HepG2 (cell line): ENCODE results near the gene FRK.

Experiments
- ATF1 ChIP-seq: IDR thresholded peaks from 2 replicates; pipeline ENCODE4 v1.6.1; 2016; ENCODE audit warnings: mild to moderate bottlenecking, control low read depth
- BORCS8-MEF2B ChIP-seq: sonication (generic); formaldehyde crosslinking; IDR thresholded peaks from 2 replicates; pipeline ENCODE4 v1.8.0; 2022; ENCODE audit warnings: mild to moderate bottlenecking, missing genetic modification reagents
- DDIT3 ChIP-seq: sonication (generic); formaldehyde crosslinking; IDR thresholded peaks from 2 replicates; pipeline ENCODE4 v1.4.0; 2020; ENCODE audit warnings: mild to moderate bottlenecking, missing genetic modification reagents
- GABPA ChIP-seq, 2 experiments: IDR thresholded peaks; 2 replicates each; pipeline ENCODE4 v1.6.1; 2011 to 2016; ENCODE audit warnings: low read depth in 2 of 2, low read length in 1 of 2, missing biosample characterization in 1 of 2, missing genetic modification characterization in 1 of 2
- HINFP ChIP-seq: sonication (generic); formaldehyde crosslinking; IDR thresholded peaks from 2 replicates; pipeline ENCODE4 v1.4.0; 2020; ENCODE audit warnings: low read depth, mild to moderate bottlenecking, missing genetic modification reagents
- PRMT3 ChIP-seq: sonication (generic); formaldehyde crosslinking; IDR thresholded peaks from 2 replicates; pipeline ENCODE4 v1.8.1; 2022; ENCODE audit warnings: low read depth, mild to moderate bottlenecking, moderate library complexity, missing genetic modification reagents, borderline replicate concordance
- TAF1 ChIP-seq: sonication (generic); formaldehyde crosslinking; IDR thresholded peaks from 2 replicates; pipeline ENCODE4 v1.4.0; 2020; ENCODE audit warnings: missing genetic modification reagents
- YY1 ChIP-seq: IDR thresholded peaks from 2 replicates; pipeline ENCODE4 v1.6.1; 2011; ENCODE audit warnings: low read length, low read depth, moderate library complexity, mild to moderate bottlenecking; ENCODE audit not compliant: insufficient read depth, insufficient replicate concordance
- ZNF30 ChIP-seq: sonication (generic); formaldehyde crosslinking; IDR thresholded peaks from 2 replicates; pipeline ENCODE4 v1.5.0; 2020; ENCODE audit warnings: mild to moderate bottlenecking, missing genetic modification reagents
- TF ChIP-seq, protein P1 (sequence below): sonication (generic); formaldehyde crosslinking; IDR thresholded peaks from 2 replicates; pipeline ENCODE4 v1.8.1; 2023; ENCODE audit warnings: mild to moderate bottlenecking, inconsistent platforms, moderate library complexity, missing genetic modification reagents, borderline replicate concordance
- TF ChIP-seq, protein P2 (sequence below): sonication (generic); formaldehyde crosslinking; IDR thresholded peaks from 2 replicates; pipeline ENCODE4 v1.5.0; 2020; ENCODE audit warnings: mild to moderate bottlenecking, missing genetic modification reagents, moderate library complexity
- TF ChIP-seq, protein P3 (sequence below): sonication (generic); formaldehyde crosslinking; IDR thresholded peaks from 2 replicates; pipeline ENCODE4 v1.4.0; 2020; ENCODE audit warnings: missing genetic modification reagents

- TF ChIP-seq BORCS8-MEF2B (no peak), DDIT3 (no peak), ATF1 (CRISPR knock-in tag) (no peak), ZNF30 (no peak), PRMT3 (CRISPR knock-in tag) (no peak), HINFP (CRISPR knock-in tag) (no peak), GABPA (IDR thresholded peaks at IDR 0.05; ENCODE audit: low read depth, low read length) (no peak), GABPA (CRISPR knock-in tag; IDR thresholded peaks at IDR 0.05; ENCODE audit: low read depth) (no peak), YY1 (no peak), TAF1 (CRISPR knock-in tag) (no peak)
- TF ChIP-seq, protein P1, sequence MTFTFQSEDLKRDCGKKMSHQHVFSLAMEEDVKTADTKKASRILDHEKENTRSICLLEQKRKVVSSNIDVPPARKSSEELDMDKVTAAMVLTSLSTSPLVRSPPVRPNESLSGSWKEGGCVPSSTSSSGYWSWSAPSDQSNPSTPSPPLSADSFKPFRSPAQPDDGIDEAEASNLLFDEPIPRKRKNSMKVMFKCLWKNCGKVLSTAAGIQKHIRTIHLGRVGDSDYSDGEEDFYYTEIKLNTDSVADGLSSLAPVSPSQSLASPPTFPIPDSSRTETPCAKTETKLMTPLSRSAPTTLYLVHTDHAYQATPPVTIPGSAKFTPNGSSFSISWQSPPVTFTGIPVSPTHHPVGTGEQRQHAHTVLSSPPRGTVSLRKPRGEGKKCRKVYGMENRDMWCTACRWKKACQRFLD: no peak
- TF ChIP-seq, protein P2, sequence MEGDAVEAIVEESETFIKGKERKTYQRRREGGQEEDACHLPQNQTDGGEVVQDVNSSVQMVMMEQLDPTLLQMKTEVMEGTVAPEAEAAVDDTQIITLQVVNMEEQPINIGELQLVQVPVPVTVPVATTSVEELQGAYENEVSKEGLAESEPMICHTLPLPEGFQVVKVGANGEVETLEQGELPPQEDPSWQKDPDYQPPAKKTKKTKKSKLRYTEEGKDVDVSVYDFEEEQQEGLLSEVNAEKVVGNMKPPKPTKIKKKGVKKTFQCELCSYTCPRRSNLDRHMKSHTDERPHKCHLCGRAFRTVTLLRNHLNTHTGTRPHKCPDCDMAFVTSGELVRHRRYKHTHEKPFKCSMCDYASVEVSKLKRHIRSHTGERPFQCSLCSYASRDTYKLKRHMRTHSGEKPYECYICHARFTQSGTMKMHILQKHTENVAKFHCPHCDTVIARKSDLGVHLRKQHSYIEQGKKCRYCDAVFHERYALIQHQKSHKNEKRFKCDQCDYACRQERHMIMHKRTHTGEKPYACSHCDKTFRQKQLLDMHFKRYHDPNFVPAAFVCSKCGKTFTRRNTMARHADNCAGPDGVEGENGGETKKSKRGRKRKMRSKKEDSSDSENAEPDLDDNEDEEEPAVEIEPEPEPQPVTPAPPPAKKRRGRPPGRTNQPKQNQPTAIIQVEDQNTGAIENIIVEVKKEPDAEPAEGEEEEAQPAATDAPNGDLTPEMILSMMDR: no peak
- TF ChIP-seq, protein P3, sequence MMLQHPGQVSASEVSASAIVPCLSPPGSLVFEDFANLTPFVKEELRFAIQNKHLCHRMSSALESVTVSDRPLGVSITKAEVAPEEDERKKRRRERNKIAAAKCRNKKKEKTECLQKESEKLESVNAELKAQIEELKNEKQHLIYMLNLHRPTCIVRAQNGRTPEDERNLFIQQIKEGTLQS: no peak
Measured at GRCh38 chr6:115885636-115886366, 174.9 kb downstream of the FRK start.
